Heart right ventricle (tissue), 16 donors: ENCODE data around the gene PRIMPOL. TPM values are rescaled to one million over a fixed set of nuclear protein-coding genes. Genes with fewer than 3 reads are reported as not detected.

Experiments
- ATAC-seq, 8 donors: fragments of 200-7000 bp; cut with Tn5 transposase; one replicate each; pipeline ENCODE4 v1.9.1; 2020; ENCODE audit warnings: mild to moderate bottlenecking in 8 of 8, moderate library complexity in 8 of 8, moderate number of reproducible peaks in 1 of 8
- DNase-seq, 2 donors: peaks; one replicate each; pipeline ENCODE4 v3.0.0-alpha.2; 2020
- H3K27ac ChIP-seq, 10 donors: fragments of 200-600 bp; sonication (generic) in 2 of 10; one replicate each; pipeline versions ENCODE4 v1.5.0 to v1.8.0; 2020 to 2022; ENCODE audit warnings: mild to moderate bottlenecking in 3 of 10
- H3K27me3 ChIP-seq, 7 donors: fragments of 200-600 bp; one replicate each; pipeline ENCODE4 v1.8.0; 2021 to 2022; ENCODE audit warnings: mild to moderate bottlenecking in 2 of 7
- H3K36me3 ChIP-seq, 9 donors: fragments of 200-600 bp; sonication (generic) in 1 of 9; one replicate each; pipeline versions ENCODE4 v1.5.0 to v1.8.0; 2020 to 2022; ENCODE audit warnings: mild to moderate bottlenecking in 2 of 9
- H3K4me1 ChIP-seq, 9 donors: fragments of 200-600 bp; sonication (generic) in 1 of 9; one replicate each; pipeline versions ENCODE4 v1.5.0 to v1.8.0; 2020 to 2022; ENCODE audit warnings: mild to moderate bottlenecking in 4 of 9
- H3K4me3 ChIP-seq, 10 donors: fragments of 200-600 bp; sonication (generic) in 2 of 10; one replicate each; pipeline versions ENCODE4 v1.5.0 to v1.8.0; 2020 to 2022; ENCODE audit warnings: mild to moderate bottlenecking in 7 of 10, moderate library complexity in 2 of 10
- H3K9me3 ChIP-seq, 11 donors: fragments of 200-600 bp in 10 of 11; sonication (generic) in 2 of 11; one replicate each; pipeline versions ENCODE4 v1.5.0 to v1.8.0; 2013 to 2022; ENCODE audit warnings: mild to moderate bottlenecking in 2 of 11, control low read depth in 1 of 11, moderate library complexity in 1 of 11
- CTCF ChIP-seq, 9 donors: fragments of 200-600 bp; sonication (generic) in 2 of 9; IDR thresholded peaks; one replicate each; pipeline versions ENCODE4 v1.5.0 to v1.8.0; 2021 to 2022; ENCODE audit warnings: antibody characterized with exemption in 9 of 9, mild to moderate bottlenecking in 5 of 9, moderate library complexity in 1 of 9
- WGBS, 2 donors: extraction: QIAGEN DNeasy Blood & Tissue Kit; methylation state at CpG; one replicate each; pipeline ENCODE4 v1.1.7; 2013; ENCODE audit warnings: inconsistent platforms in 1 of 2; 5-methylcytosine and 5-hydroxymethylcytosine counted together
- intact Hi-C, 10 donors: fragments of 100-400 bp; cut with DNase I; formaldehyde crosslinking; loops; one replicate each; pipeline versions ENCODE4 v1.11.1 to v1.14.2; 2022
- polyA plus RNA-seq, 2 donors: library from polyadenylated mRNA; stranded (reverse); fragments of 200-250 nt; gene quantifications; one replicate each; pipeline ENCODE4 v1.2.3, GENCODE V29; 2013
- total RNA-seq, 10 donors: library from RNA; stranded (reverse); fragmentation: NEBNext Ultra II Directional in 3 of 10; extraction: Animal tissue kit (Norgen Biotek cat#: 25700) in 3 of 10; gene quantifications; one replicate each; pipeline versions ENCODE4 v1.2.1 to v1.2.4, GENCODE V29; 2021 to 2023
- donor health status: Arrhythmogenic right ventricular cardiomyopathy.
- donor health status: ischemic (EF 13 %, LVEDD 7.1; RV severe dilation, severe dysfunction).
- donor health status: healthy with polysubstance abuse.
- donor health status: DM: no; HTN: yes; CAD: no.
- donor health status: DM: no; HTN: no; CAD: no.
- donor health status: ischemic (EF 25% LVEDD 6.9; RV normal size, moderate dysfunction).
- donor health status: ischemic (EF 25% LVEDD 5.7; RV mildly dilated, moderate dysfunction).
- donor health status: healthy.
- donor health status: DM: yes; HTN: yes; CAD: no.
- donor health status: Ischemic cardiomyopathy.
- donor health status: ischemic (EF 35%, LVEDD 5.7; RV mildly dilated, moderate dysfunction).
- donor health status: nonischemic (EF 11% LVEDD 7.7; RV severe dilation, severe dysfunction).
- donor health status: DM: yes; HTN: yes; CAD: no.
- donor health status: PGD.
- donor health status: ischemic (EF 29% LVEDD 5.4; RV normal size, mild dysfunction).
- donor health status: nonischemic (EF 23%, LVEDD 6.1; RV moderate dilation, normal function).

The PRIMPOL gene
- total and polyA plus RNA-seq, 12 donors = 7.2 to 85.2 (median 10.8) TPM

DNA sequence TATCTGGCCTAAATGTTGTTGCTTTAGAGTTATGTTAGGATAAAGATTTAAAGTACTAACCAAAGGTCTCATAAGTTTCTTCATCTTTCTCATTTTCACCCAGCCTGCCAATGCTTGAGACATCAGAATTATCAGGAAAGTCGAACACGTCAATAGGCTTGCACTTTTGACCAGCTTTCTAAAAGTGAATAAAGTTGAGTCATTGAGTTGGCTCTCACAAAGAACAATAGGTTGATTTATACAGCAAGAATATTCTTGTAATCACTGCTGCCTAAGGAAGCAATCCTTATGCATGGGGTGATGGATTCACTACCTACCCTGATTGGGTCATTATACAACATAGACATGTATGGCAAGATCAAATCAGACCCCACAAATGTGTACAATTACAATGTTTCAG lies 79.3 kb downstream of the PRIMPOL start:
- DNase-seq (no peak), ATAC-seq (no peak)
- H3K36me3 ChIP-seq = peaks cover 0 to 32% (median 0%) of the 10 kb centered on the region in 9 donors
- peaks cover 0 to 26% (median 10%) of the 10 kb centered on the region in 9 donors for H3K4me1 ChIP-seq
- peak overlapping the region in 1 of 10 donors; percentile 36 for H3K27ac ChIP-seq
- peaks cover 0 to 7% (median 0%) of the 10 kb centered on the region in 11 donors for H3K9me3 ChIP-seq
- no peaks in the 10 kb centered on the region for H3K27me3 ChIP-seq
- TF ChIP-seq CTCF (IDR thresholded peaks at IDR 0.05) = no peak
- intact Hi-C loops = no loop called here
- H3K4me3 ChIP-seq = no peak overlapping the region
- 60 to 80% methylated on average over 2 of the region's 2 CpGs for WGBS, 2 donors

- intact Hi-C loops = loop anchor here in 5 of 10 donors (5.0 to 10.0 kb wide), 3 partner anchors 78 to 85 kb away; partner anchors contain the start of genes CASP3 (in 3 of the 5) and PRIMPOL (in 3 of the 5)
- H3K9me3 ChIP-seq = peaks cover 0 to 7% (median 0%) of the 10 kb centered on the region in 11 donors
- no peaks in the 10 kb centered on the region for H3K27me3 ChIP-seq
- H3K4me1 ChIP-seq = peaks cover 0 to 34% (median 15%) of the 10 kb centered on the region in 9 donors
- DNase-seq (no peak), ATAC-seq (no peak)
- peak overlapping the region in 4 of 10 donors; percentile 22 to 56 (median 37) for H3K27ac ChIP-seq
- WGBS, 2 donors = 46 to 58% methylated on average over 5 of the region's 5 CpGs
- H3K4me3 ChIP-seq = no peak overlapping the region
- H3K36me3 ChIP-seq = peaks cover 0 to 21% (median 0%) of the 10 kb centered on the region in 9 donors
- no peak for TF ChIP-seq CTCF (IDR thresholded peaks at IDR 0.05)
Measured at GRCh38 chr4:184729946-184730345, 80.4 kb downstream of the PRIMPOL start.

GRCh38 chr4:184731056-184731455 lies 81.5 kb downstream of the PRIMPOL start:
- Histone ChIP-seq H3K27me3 (no peaks in the 10 kb centered on the region), H3K36me3 (peaks cover 0 to 19% (median 0%) of the 10 kb centered on the region in 9 donors), H3K4me3 (no peak overlapping the region), H3K27ac (no peak overlapping the region), H3K9me3 (peaks cover 0 to 7% (median 0%) of the 10 kb centered on the region in 11 donors), H3K4me1 (peaks cover 0 to 34% (median 15%) of the 10 kb centered on the region in 9 donors)
- intact Hi-C loops = loop anchor here in 5 of 10 donors (5.0 to 10.0 kb wide), 3 partner anchors 79 to 86 kb away; partner anchors contain the start of genes CASP3 (in 3 of the 5) and PRIMPOL (in 3 of the 5)
- WGBS, 2 donors = 81 to 85% methylated on average over 6 of the region's 6 CpGs
- no peak for TF ChIP-seq CTCF (IDR thresholded peaks at IDR 0.05)
- ATAC-seq (no peak), DNase-seq (no peak)

GRCh38 chr4:184732126-184732525 lies 82.6 kb downstream of the PRIMPOL start:
- TF ChIP-seq CTCF (IDR thresholded peaks at IDR 0.05) = no peak
- Histone ChIP-seq H3K36me3 (peaks cover 0 to 18% (median 0%) of the 10 kb centered on the region in 9 donors), H3K4me1 (peaks cover 0 to 31% (median 15%) of the 10 kb centered on the region in 9 donors), H3K27ac (no peak overlapping the region), H3K27me3 (no peaks in the 10 kb centered on the region), H3K4me3 (no peak overlapping the region), H3K9me3 (peaks cover 0 to 7% (median 0%) of the 10 kb centered on the region in 11 donors)
- 63 to 69% methylated on average over 4 of the region's 4 CpGs for WGBS, 2 donors
- DNase-seq = no peak
- no peak for ATAC-seq
- intact Hi-C loops = loop anchor here in 5 of 10 donors (5.0 to 10.0 kb wide), 3 partner anchors 80 to 87 kb away; partner anchors contain the start of genes CASP3 (in 3 of the 5) and PRIMPOL (in 3 of the 5)
